Measurements from ENCODE around the gene HSPB9. TPM values are rescaled to one million over a fixed set of nuclear protein-coding genes. Genes with fewer than 3 reads are reported as not detected.

HSPB9 gene
- total RNA-seq, 1 donor from 2014 or later = 0.12 TPM

- no peak for DNase-seq
- no peak for ATAC-seq
- intact Hi-C loops (cut with micrococcal nuclease) = no loop called here
Measured at GRCh38 chr17:42097691-42098631, 24.6 kb upstream of the HSPB9 start, which contains the start of gene ZNF385C. Gene ZNF385C (minus strand): TSS chr17:42098473. CDS start chr17:42063056, 35,417 bp downstream.

GRCh38 chr17:42098730-42099399 is 23.7 kb upstream of the HSPB9 start:
- ATAC-seq = no peak
- DNase-seq = no peak
- intact Hi-C loops (cut with micrococcal nuclease) = no loop called here

- intact Hi-C loops (cut with micrococcal nuclease) = no loop called here
- ATAC-seq = peak; percentile 85
- DNase-seq = peak; percentile 88
Measured at GRCh38 chr17:42101513-42102292, 20.9 kb upstream of the HSPB9 start.

- no peak for ATAC-seq
- intact Hi-C loops (cut with micrococcal nuclease) = no loop called here
Measured at GRCh38 chr17:42103221-42103954, 19.2 kb upstream of the HSPB9 start.

GRCh38 chr17:42104264-42104663 is 18.3 kb upstream of the HSPB9 start:
- ATAC-seq (no peak), DNase-seq (no peak)
- intact Hi-C loops (cut with micrococcal nuclease) = no loop called here

More at GRCh38 chr17:42103221-42103954, 19.2 kb upstream of the HSPB9 start:
- no peak for DNase-seq

- no peak for ATAC-seq
- intact Hi-C loops (cut with micrococcal nuclease) = no loop called here
Measured at GRCh38 chr17:42106009-42106408, 16.6 kb upstream of the HSPB9 start.

GRCh38 chr17:42107124-42107523 is 15.5 kb upstream of the HSPB9 start:
- intact Hi-C loops (cut with micrococcal nuclease) = no loop called here
- ATAC-seq = no peak
- DNase-seq = no peak

More at GRCh38 chr17:42106009-42106408, 16.6 kb upstream of the HSPB9 start:
- no peak for DNase-seq

GRCh38 chr17:42107597-42108576 is 14.7 kb upstream of the HSPB9 start:
- intact Hi-C loops (cut with micrococcal nuclease) = no loop called here
- ATAC-seq = peak; percentile 79

GRCh38 chr17:42109086-42109485 is 13.5 kb upstream of the HSPB9 start:
- ATAC-seq = no peak
- intact Hi-C loops (cut with micrococcal nuclease) = no loop called here
- no peak for DNase-seq

More at GRCh38 chr17:42107597-42108576, 14.7 kb upstream of the HSPB9 start:
- DNase-seq = peak; percentile 82

GRCh38 chr17:42110301-42111264 is 12.0 kb upstream of the HSPB9 start:
- no peak for DNase-seq
- intact Hi-C loops (cut with micrococcal nuclease) = no loop called here
- no peak for ATAC-seq

- intact Hi-C loops (cut with micrococcal nuclease) = no loop called here
- DNase-seq = no peak
- no peak for ATAC-seq
Measured at GRCh38 chr17:42111265-42111636, 11.4 kb upstream of the HSPB9 start.

- ATAC-seq = peak; percentile 53
- intact Hi-C loops (cut with micrococcal nuclease) = no loop called here
- peak; percentile 48 for DNase-seq
Measured at GRCh38 chr17:42111871-42112551, 10.6 kb upstream of the HSPB9 start.

- intact Hi-C loops (cut with micrococcal nuclease) = no loop called here
- peak; percentile 85 for ATAC-seq
Measured at GRCh38 chr17:42112552-42113176, 9.9 kb upstream of the HSPB9 start, which contains the start of gene DHX58. Gene DHX58 (minus strand): TSS chr17:42112714. CDS start chr17:42111892, 822 bp downstream.

GRCh38 chr17:42113293-42114069 is 9.1 kb upstream of the HSPB9 start:
- ATAC-seq = no peak
- no peak for DNase-seq
- intact Hi-C loops (cut with micrococcal nuclease) = no loop called here

More at GRCh38 chr17:42112552-42113176, 9.9 kb upstream of the HSPB9 start, which contains the start of gene DHX58:
- DNase-seq = peak; percentile 73

- no peak for ATAC-seq
- no peak for DNase-seq
- intact Hi-C loops (cut with micrococcal nuclease) = no loop called here
Measured at GRCh38 chr17:42114118-42114517, 8.5 kb upstream of the HSPB9 start.

Data from left ventricle myocardium superior (tissue), 1 donor.